ENCODE measurements around the gene RBM47.

GRCh38 chr4:40550948-40551462 lies 78.7 kb downstream of the RBM47 start:
- TF ChIP-seq POLR2A (IDR thresholded peaks at IDR 0.05; ENCODE audit: low read depth), result no peak
- TF ChIP-seq CTCF (IDR thresholded peaks at IDR 0.05), result peak in 1 of 3 experiments; percentile 21
- TF ChIP-seq POLR2AphosphoS5 (IDR thresholded peaks at IDR 0.05), result no peak
- TF ChIP-seq EP300 (IDR thresholded peaks at IDR 0.05), result no peak

Measured in esophagus muscularis mucosa (tissue), 4 donors.